VCaP (cell line): ENCODE measurements around the gene ZDHHC13.

Source experiments
- H3K27ac ChIP-seq: fragments of 450-650 bp; 2 replicates; pipeline ENCODE4 v1.5.1; 2017
- CTCF ChIP-seq: fragments of 450-650 bp; conservative IDR thresholded peaks from 2 replicates; pipeline ENCODE4 v1.5.1; 2017; ENCODE audit warnings: mild to moderate bottlenecking, moderate library complexity

The ZDHHC13 gene

DNA sequence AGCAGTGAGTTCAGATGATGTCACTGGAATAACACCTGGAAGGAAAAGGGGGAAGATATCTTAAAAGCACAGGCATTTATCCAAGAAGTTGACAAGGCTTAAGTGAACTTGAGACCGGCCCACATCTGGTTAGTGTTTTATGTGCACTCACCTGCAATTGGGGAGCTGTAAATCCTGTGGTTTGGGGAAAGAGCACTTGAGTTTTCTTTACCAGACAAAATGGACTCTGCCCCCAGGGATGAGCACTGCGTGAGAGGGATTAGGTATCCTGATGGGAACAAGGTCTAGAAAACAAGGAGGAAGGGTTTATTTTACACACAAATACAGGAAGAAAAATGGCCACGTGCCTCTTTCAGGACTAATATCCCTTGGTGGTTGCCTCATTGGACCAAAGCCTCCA is 108.6 kb downstream of the ZDHHC13 start:
- TF ChIP-seq CTCF, result no peak
- H3K27ac ChIP-seq, result no peak overlapping the region
